Thyroid gland (tissue), 4 donors: ENCODE results near the gene DLG2. TPM values are rescaled to one million over a fixed set of nuclear protein-coding genes. Genes with fewer than 3 reads are reported as not detected.

ENCODE experiments used
- DNase-seq, 2 donors: peaks; one replicate each; pipeline ENCODE4 v3.0.0-alpha.2; 2019
- H3K27ac ChIP-seq, 3 donors: fragments of 200-600 bp; sonication (generic); 1 replicate in 2 of 3; 2 replicates in 1 of 3; pipeline ENCODE4 v1.5.1; 2016 to 2019; ENCODE audit warnings: mild to moderate bottlenecking in 1 of 3, moderate library complexity in 1 of 3
- H3K27me3 ChIP-seq: fragments of 200-600 bp; sonication (generic); one replicate; pipeline ENCODE4 v1.5.1; 2019
- H3K36me3 ChIP-seq, 2 donors: fragments of 200-600 bp; sonication (generic); one replicate each; pipeline ENCODE4 v1.5.1; 2016 to 2019
- H3K4me1 ChIP-seq, 2 donors: fragments of 200-600 bp; sonication (generic); one replicate each; pipeline ENCODE4 v1.5.1; 2017 to 2019
- H3K4me3 ChIP-seq, 3 donors: fragments of 200-600 bp; sonication (generic); replicated peaks in 1 of 3; 1 replicate in 2 of 3; 2 replicates in 1 of 3; pipeline ENCODE4 v1.5.1; 2016; ENCODE audit warnings: mild to moderate bottlenecking in 1 of 3
- H3K9me3 ChIP-seq: fragments of 200-600 bp; sonication (generic); one replicate; pipeline ENCODE4 v1.5.1; 2017
- POLR2A ChIP-seq, 2 donors: fragments of 450-650 bp; IDR thresholded peaks; one replicate each; pipeline ENCODE4 v1.6.1; 2017; ENCODE audit warnings: antibody characterized with exemption in 2 of 2, mild to moderate bottlenecking in 2 of 2, moderate library complexity in 1 of 2
- WGBS, 2 donors: methylation state at CpG; one replicate each; pipeline ENCODE4 v1.1.5; 2017; 5-methylcytosine and 5-hydroxymethylcytosine counted together
- intact Hi-C: fragments of 100-400 bp; cut with DNase I; formaldehyde crosslinking; loops from one replicate; pipeline ENCODE4 v1.15.1; 2023
- total RNA-seq, 4 donors: library from RNA; depleted of rRNA; stranded (reverse); fragments of >200 nt; gene quantifications; one replicate each; pipeline ENCODE4 v1.2.3, GENCODE V29; 2016
- TF ChIP-seq, protein P1 (sequence below), 6 experiments: fragments of 200-600 bp in 3 of 6; fragments of 450-650 bp in 3 of 6; sonication (generic) in 3 of 6; IDR thresholded peaks; one replicate each; pipeline ENCODE4 v1.5.1; 2016 to 2019; ENCODE audit warnings: antibody characterized with exemption in 6 of 6, mild to moderate bottlenecking in 2 of 6, inconsistent platforms in 1 of 6, moderate library complexity in 1 of 6

The DLG2 gene
- total RNA-seq, 4 donors from 2014 or later = 29.4 to 79.4 (median 42.4) TPM

DNA sequence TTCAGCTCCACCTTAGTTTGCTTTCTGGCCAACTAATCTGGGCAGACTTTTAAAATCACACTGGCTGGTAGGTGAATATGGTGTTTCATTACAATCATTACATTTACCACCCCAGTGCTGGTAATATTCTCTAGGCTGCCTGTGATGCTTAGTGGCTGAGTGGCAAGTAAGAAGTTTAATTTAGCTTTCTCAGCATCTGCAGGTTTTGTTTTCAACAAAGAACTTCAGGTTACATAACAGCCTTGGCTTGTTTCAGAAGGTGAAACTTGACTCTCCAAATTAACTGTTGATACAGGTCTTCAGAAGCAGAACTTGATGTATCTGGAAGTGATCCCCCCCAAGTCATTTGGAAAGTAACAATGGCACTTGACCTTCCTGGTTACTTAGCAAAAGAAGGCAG, 1917.7 kb downstream of the DLG2 start:
- Histone ChIP-seq H3K4me3 (no peak overlapping the region), H3K4me1 (peaks cover 16 to 34% of the 10 kb centered on the region in 2 donors), H3K27me3 (no peaks in the 10 kb centered on the region), H3K9me3 (no peaks in the 10 kb centered on the region), H3K27ac (peak overlapping the region; percentile 29 to 71 (median 58)), H3K36me3 (no peaks in the 10 kb centered on the region)
- DNase-seq = no peak
- intact Hi-C loops = no loop called here
- TF ChIP-seq, protein P1, sequence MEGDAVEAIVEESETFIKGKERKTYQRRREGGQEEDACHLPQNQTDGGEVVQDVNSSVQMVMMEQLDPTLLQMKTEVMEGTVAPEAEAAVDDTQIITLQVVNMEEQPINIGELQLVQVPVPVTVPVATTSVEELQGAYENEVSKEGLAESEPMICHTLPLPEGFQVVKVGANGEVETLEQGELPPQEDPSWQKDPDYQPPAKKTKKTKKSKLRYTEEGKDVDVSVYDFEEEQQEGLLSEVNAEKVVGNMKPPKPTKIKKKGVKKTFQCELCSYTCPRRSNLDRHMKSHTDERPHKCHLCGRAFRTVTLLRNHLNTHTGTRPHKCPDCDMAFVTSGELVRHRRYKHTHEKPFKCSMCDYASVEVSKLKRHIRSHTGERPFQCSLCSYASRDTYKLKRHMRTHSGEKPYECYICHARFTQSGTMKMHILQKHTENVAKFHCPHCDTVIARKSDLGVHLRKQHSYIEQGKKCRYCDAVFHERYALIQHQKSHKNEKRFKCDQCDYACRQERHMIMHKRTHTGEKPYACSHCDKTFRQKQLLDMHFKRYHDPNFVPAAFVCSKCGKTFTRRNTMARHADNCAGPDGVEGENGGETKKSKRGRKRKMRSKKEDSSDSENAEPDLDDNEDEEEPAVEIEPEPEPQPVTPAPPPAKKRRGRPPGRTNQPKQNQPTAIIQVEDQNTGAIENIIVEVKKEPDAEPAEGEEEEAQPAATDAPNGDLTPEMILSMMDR (IDR thresholded peaks at IDR 0.05) = no peak
- no peak for TF ChIP-seq POLR2A (IDR thresholded peaks at IDR 0.05)

DNA sequence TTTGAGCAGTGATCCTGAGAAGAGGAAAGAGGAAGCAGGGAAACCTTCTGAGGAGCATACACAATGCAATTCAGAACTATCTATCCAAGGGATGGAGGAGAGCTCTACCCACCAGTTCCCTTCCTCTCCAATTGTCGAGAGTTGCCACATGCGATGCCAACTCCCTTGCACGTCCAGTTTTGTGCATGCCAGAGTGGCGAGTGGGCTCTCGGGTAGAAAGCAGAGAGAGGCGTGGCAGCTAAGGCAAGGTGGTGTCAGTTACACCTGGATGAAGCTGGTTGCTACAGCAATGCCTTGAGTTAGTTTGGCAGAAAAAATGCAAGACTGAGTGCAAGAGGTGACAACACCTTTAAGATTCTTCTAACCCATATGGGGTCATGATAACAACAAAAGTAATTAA, 1920.6 kb downstream of the DLG2 start:
- TF ChIP-seq, protein P1 (IDR thresholded peaks at IDR 0.05) = no peak
- peak in 1 of 2 donors; percentile 48 for TF ChIP-seq POLR2A (IDR thresholded peaks at IDR 0.05)
- Histone ChIP-seq H3K27ac (peak overlapping the region in 2 of 3 donors; percentile 48 to 52), H3K36me3 (no peaks in the 10 kb centered on the region), H3K9me3 (no peaks in the 10 kb centered on the region), H3K4me3 (no peak overlapping the region), H3K4me1 (peaks cover 8 to 33% of the 10 kb centered on the region in 2 donors), H3K27me3 (no peaks in the 10 kb centered on the region)
- DNase-seq = peak; percentile 89 to 91
- 32 to 44% methylated on average over 6 of the region's 6 CpGs for WGBS, 2 donors
- intact Hi-C loops = no loop called here

DNA sequence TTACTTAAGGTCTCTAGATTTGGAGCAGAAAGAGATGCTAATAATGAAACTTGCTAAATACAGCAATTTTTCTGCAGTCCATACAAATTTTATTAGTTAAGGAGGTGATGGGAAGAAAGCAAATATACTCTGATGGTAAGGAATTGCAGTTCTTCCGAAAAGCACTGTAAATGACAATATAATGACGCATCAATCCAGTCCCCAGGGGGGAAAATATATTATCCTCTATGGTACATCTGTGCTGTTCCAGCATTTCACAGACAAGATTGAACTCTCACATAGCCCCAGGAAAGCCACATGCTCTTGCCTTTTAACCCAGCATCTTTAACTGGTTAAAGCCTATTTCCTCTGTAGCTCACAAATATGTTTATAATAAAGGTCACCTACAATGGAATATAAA, 1924.3 kb downstream of the DLG2 start:
- 92 to 94% methylated on average over 2 of the region's 2 CpGs for WGBS, 2 donors

DNA sequence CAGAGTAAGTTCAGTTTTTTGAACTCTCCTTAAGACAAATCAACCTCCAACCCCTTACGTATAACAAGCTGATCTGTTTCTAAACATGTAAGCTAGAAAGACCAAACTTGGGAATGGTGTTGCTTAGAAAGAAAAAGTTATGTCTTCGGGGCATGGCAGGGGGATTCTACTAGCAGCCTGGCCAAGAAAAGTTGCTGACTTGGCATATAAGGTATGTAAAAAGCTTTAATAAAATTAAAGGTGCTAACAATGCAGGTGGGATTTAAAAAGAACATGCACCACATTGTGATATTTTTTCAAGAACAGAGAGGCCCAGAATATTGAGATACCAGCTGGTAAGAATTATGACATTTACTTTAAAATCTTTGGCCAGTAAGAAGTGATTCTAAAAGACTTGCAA, 1929.6 kb downstream of the DLG2 start:
- intact Hi-C loops = no loop called here
- peaks cover 8 to 9% of the 10 kb centered on the region in 2 donors for H3K4me1 ChIP-seq
- WGBS, 2 donors = 94 to 95% methylated on average over 2 of the region's 2 CpGs

More for the DNA sequence above, 1924.3 kb downstream of the DLG2 start:
- H3K36me3 ChIP-seq = no peaks in the 10 kb centered on the region
- no peak overlapping the region for H3K4me3 ChIP-seq
- no peak overlapping the region for H3K27ac ChIP-seq
- no peak for TF ChIP-seq POLR2A (IDR thresholded peaks at IDR 0.05)
- TF ChIP-seq, protein P1 (IDR thresholded peaks at IDR 0.05) = no peak
- H3K4me1 ChIP-seq = peaks cover 8% of the 10 kb centered on the region in 2 donors
- intact Hi-C loops = no loop called here
- DNase-seq = no peak
- no peaks in the 10 kb centered on the region for H3K9me3 ChIP-seq
- H3K27me3 ChIP-seq = no peaks in the 10 kb centered on the region

DNA sequence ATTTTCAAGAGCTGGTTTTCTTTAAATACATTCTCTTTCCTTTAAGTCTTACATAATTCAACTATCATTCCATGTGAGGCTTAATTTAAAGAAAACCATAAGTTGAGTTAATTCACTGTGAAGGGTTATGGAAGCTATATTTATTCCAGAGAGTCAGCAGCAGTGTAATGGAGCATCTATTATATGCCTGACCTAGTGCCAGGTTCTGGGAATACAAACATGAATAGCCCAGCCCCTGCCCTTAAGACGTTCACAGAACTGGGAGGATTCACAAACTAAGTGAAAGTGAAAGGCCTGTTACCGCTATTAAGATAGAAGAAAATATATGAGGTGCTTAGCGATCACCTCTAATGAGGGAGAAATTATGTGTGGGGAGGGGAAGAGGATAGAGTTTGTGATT, 1932.1 kb downstream of the DLG2 start:
- Histone ChIP-seq H3K4me1 (peaks cover 8 to 21% of the 10 kb centered on the region in 2 donors), H3K27ac (no peak overlapping the region), H3K27me3 (no peaks in the 10 kb centered on the region), H3K4me3 (no peak overlapping the region), H3K9me3 (no peaks in the 10 kb centered on the region), H3K36me3 (no peaks in the 10 kb centered on the region)
- 85 to 88% methylated on average over 3 of the region's 3 CpGs for WGBS, 2 donors
- no peak for DNase-seq
- TF ChIP-seq, protein P1 (IDR thresholded peaks at IDR 0.05) = no peak
- TF ChIP-seq POLR2A (IDR thresholded peaks at IDR 0.05) = no peak
- intact Hi-C loops = no loop called here

More for the DNA sequence above, 1929.6 kb downstream of the DLG2 start:
- H3K4me3 ChIP-seq = no peak overlapping the region
- no peak for TF ChIP-seq POLR2A (IDR thresholded peaks at IDR 0.05)
- TF ChIP-seq, protein P1 (IDR thresholded peaks at IDR 0.05) = no peak
- DNase-seq = no peak
- H3K27ac ChIP-seq = no peak overlapping the region
- H3K9me3 ChIP-seq = no peaks in the 10 kb centered on the region
- H3K36me3 ChIP-seq = no peaks in the 10 kb centered on the region
- no peaks in the 10 kb centered on the region for H3K27me3 ChIP-seq
